B cell (primary cell): ENCODE measurements around the gene MYDGF.

Experiments used
- EZH2 ChIP-seq: IDR thresholded peaks from 2 replicates; pipeline ENCODE4 v1.6.1; 2012; ENCODE audit warnings: borderline replicate concordance, low read depth, mild to moderate bottlenecking, moderate library complexity, low read length; ENCODE audit not compliant: insufficient read depth, poor library complexity, severe bottlenecking
- TF ChIP-seq, protein P1 (sequence below): fragments of 200-600 bp; IDR thresholded peaks from one replicate; pipeline ENCODE4 v1.8.0; 2022; ENCODE audit warnings: antibody characterized with exemption, mild to moderate bottlenecking

DNA sequence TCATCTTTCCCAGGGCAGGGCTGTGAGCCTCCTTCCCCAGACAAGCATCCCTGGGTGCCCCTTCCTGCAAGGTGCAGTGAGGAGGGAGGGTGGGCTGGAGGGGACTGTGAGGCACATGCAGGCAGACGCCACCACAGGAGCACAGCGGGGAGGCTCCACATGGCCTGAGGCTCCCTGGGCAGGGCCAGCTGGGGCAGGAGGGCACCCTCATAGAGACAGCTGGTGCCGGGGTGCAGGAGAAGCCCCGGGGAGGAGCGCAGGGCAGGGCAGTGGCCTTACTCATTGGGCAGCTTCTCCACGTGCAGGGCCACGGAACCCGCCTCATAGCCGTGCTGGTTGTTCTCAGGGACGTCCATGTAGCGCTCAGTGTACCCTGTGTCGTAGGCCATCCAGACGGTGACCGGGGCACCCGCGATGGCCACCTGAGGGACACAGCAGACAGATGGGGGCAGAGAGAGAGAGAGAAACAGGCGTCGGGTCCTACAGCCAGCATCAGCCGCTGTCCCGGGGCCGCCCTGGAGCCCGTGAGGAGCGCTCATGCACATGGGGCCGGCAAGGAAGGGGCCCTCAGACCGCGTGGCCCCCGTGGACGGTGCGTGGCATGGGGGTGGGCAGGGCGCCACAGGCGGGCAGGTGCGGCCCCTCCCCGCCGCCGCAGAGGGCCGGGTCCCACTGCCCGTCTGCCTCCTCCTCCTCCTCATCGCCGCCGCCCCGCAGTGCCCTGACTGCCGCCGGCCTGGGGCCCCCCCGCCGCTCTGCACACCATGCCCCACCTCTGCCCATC, 12.5 kb upstream of the MYDGF start:
- TF ChIP-seq, protein P1, sequence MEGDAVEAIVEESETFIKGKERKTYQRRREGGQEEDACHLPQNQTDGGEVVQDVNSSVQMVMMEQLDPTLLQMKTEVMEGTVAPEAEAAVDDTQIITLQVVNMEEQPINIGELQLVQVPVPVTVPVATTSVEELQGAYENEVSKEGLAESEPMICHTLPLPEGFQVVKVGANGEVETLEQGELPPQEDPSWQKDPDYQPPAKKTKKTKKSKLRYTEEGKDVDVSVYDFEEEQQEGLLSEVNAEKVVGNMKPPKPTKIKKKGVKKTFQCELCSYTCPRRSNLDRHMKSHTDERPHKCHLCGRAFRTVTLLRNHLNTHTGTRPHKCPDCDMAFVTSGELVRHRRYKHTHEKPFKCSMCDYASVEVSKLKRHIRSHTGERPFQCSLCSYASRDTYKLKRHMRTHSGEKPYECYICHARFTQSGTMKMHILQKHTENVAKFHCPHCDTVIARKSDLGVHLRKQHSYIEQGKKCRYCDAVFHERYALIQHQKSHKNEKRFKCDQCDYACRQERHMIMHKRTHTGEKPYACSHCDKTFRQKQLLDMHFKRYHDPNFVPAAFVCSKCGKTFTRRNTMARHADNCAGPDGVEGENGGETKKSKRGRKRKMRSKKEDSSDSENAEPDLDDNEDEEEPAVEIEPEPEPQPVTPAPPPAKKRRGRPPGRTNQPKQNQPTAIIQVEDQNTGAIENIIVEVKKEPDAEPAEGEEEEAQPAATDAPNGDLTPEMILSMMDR, result no peak
- TF ChIP-seq EZH2, result no peak
